Measurements from ENCODE around the gene ECSCR. TPM values are rescaled to one million over a fixed set of nuclear protein-coding genes. Genes with fewer than 3 reads are reported as not detected.
A peak's percentile ranks its signal among the peaks of the same experiment; 100 is the strongest.
"Not testable (repeated sequence)": the region's sequence is repeated elsewhere in the genome, so short reads cannot be mapped to it uniquely, and the experiment has no call there.

ECSCR gene
- total and polyA plus RNA-seq, 2 donors, result 8.7 to 12.2 TPM

- H3K36me3 ChIP-seq (ENCODE audit: control insufficient read depth in 2 of 2, insufficient read depth in 2 of 2, low read length in 1 of 2), result peaks cover 19 to 24% of the 10 kb centered on the region in 2 donors
- not testable (repeated sequence) for H3K9me3 ChIP-seq (ENCODE audit: control insufficient read depth in 2 of 2, insufficient read depth in 1 of 2, low read length in 1 of 2); H3K4me3 ChIP-seq (ENCODE audit: low read length in 2 of 2); DNase-seq (ENCODE audit: low read depth in 6 of 9, low spot score in 9 of 9); H3K27me3 ChIP-seq (ENCODE audit: control insufficient read depth in 2 of 2, insufficient read depth in 1 of 2, low read length in 1 of 2); H3K27ac ChIP-seq (ENCODE audit: low read depth in 1 of 2, low read length in 1 of 2)
- 89% methylated on average over 9 of the region's 9 CpGs for whole genome bisulfite sequencing
- peaks cover 46 to 76% of the 10 kb centered on the region in 2 donors for H3K4me1 ChIP-seq (ENCODE audit: control insufficient read depth in 2 of 2, insufficient read depth in 2 of 2, low read length in 2 of 2)
Observed at GRCh38 chr5:139478657-139479423, 16.3 kb upstream of the ECSCR start.

- peaks cover 54 to 81% of the 10 kb centered on the region in 2 donors for H3K4me1 ChIP-seq (ENCODE audit: control insufficient read depth in 2 of 2, insufficient read depth in 2 of 2, low read length in 2 of 2)
- peaks cover 19 to 24% of the 10 kb centered on the region in 2 donors for H3K36me3 ChIP-seq (ENCODE audit: control insufficient read depth in 2 of 2, insufficient read depth in 2 of 2, low read length in 1 of 2)
- no peak overlapping the region for H3K4me3 ChIP-seq (ENCODE audit: low read length in 2 of 2)
- H3K27ac ChIP-seq (ENCODE audit: low read depth in 1 of 2, low read length in 1 of 2), result peak overlapping the region in 1 of 2 donors; percentile 19
- WGBS, result 57% methylated on average over 13 of the region's 13 CpGs
- peaks cover 0 to 3% of the 10 kb centered on the region in 2 donors for H3K9me3 ChIP-seq (ENCODE audit: control insufficient read depth in 2 of 2, insufficient read depth in 1 of 2, low read length in 1 of 2)
- no peak for DNase-seq (ENCODE audit: low read depth in 6 of 9, low spot score in 9 of 9)
- no peaks in the 10 kb centered on the region for H3K27me3 ChIP-seq (ENCODE audit: control insufficient read depth in 2 of 2, insufficient read depth in 1 of 2, low read length in 1 of 2)
Observed at GRCh38 chr5:139475865-139476617, 13.5 kb upstream of the ECSCR start.

- peak in 4 of 9 donors; percentile 45 to 83 (median 56) for DNase-seq (ENCODE audit: low read depth in 6 of 9, low spot score in 9 of 9)
- H3K4me1 ChIP-seq (ENCODE audit: control insufficient read depth in 2 of 2, insufficient read depth in 2 of 2, low read length in 2 of 2), result peaks cover 56 to 84% of the 10 kb centered on the region in 2 donors
- peak overlapping the region; percentile 50 to 69 for H3K27ac ChIP-seq (ENCODE audit: low read depth in 1 of 2, low read length in 1 of 2)
Observed at GRCh38 chr5:139474890-139475791, 12.6 kb upstream of the ECSCR start.

GRCh38 chr5:139473565-139473964, 11.0 kb upstream of the ECSCR start:
- WGBS, result 93% methylated on average over 2 of the region's 2 CpGs

More at GRCh38 chr5:139474890-139475791, 12.6 kb upstream of the ECSCR start:
- 7% methylated on average over 13 of the region's 13 CpGs for WGBS
- Histone ChIP-seq H3K36me3 (ENCODE audit: control insufficient read depth in 2 of 2, insufficient read depth in 2 of 2, low read length in 1 of 2) (peaks cover 19 to 21% of the 10 kb centered on the region in 2 donors), H3K27me3 (ENCODE audit: control insufficient read depth in 2 of 2, insufficient read depth in 1 of 2, low read length in 1 of 2) (no peaks in the 10 kb centered on the region), H3K9me3 (ENCODE audit: control insufficient read depth in 2 of 2, insufficient read depth in 1 of 2, low read length in 1 of 2) (peaks cover 0 to 3% of the 10 kb centered on the region in 2 donors), H3K4me3 (ENCODE audit: low read length in 2 of 2) (no peak overlapping the region)

GRCh38 chr5:139473105-139473504, 10.6 kb upstream of the ECSCR start:
- Histone ChIP-seq H3K27me3 (ENCODE audit: control insufficient read depth in 2 of 2, insufficient read depth in 1 of 2, low read length in 1 of 2) (no peaks in the 10 kb centered on the region), H3K36me3 (ENCODE audit: control insufficient read depth in 2 of 2, insufficient read depth in 2 of 2, low read length in 1 of 2) (peaks cover 18% of the 10 kb centered on the region in 2 donors), H3K9me3 (ENCODE audit: control insufficient read depth in 2 of 2, insufficient read depth in 1 of 2, low read length in 1 of 2) (peaks cover 0 to 3% of the 10 kb centered on the region in 2 donors), H3K27ac (ENCODE audit: low read depth in 1 of 2, low read length in 1 of 2) (peak overlapping the region in 1 of 2 donors; percentile 63), H3K4me3 (ENCODE audit: low read length in 2 of 2) (no peak overlapping the region), H3K4me1 (ENCODE audit: control insufficient read depth in 2 of 2, insufficient read depth in 2 of 2, low read length in 2 of 2) (peaks cover 56 to 70% of the 10 kb centered on the region in 2 donors)
- WGBS, result 91% methylated on average over 8 of the region's 8 CpGs
- DNase-seq (ENCODE audit: low read depth in 6 of 9, low spot score in 9 of 9), result no peak

More at GRCh38 chr5:139473565-139473964, 11.0 kb upstream of the ECSCR start:
- no peak for DNase-seq (ENCODE audit: low read depth in 6 of 9, low spot score in 9 of 9)
- no peak overlapping the region for H3K4me3 ChIP-seq (ENCODE audit: low read length in 2 of 2)
- H3K4me1 ChIP-seq (ENCODE audit: control insufficient read depth in 2 of 2, insufficient read depth in 2 of 2, low read length in 2 of 2), result peaks cover 56 to 75% of the 10 kb centered on the region in 2 donors
- H3K27me3 ChIP-seq (ENCODE audit: control insufficient read depth in 2 of 2, insufficient read depth in 1 of 2, low read length in 1 of 2), result no peaks in the 10 kb centered on the region
- H3K36me3 ChIP-seq (ENCODE audit: control insufficient read depth in 2 of 2, insufficient read depth in 2 of 2, low read length in 1 of 2), result peaks cover 19 to 21% of the 10 kb centered on the region in 2 donors
- peak overlapping the region in 1 of 2 donors; percentile 63 for H3K27ac ChIP-seq (ENCODE audit: low read depth in 1 of 2, low read length in 1 of 2)
- H3K9me3 ChIP-seq (ENCODE audit: control insufficient read depth in 2 of 2, insufficient read depth in 1 of 2, low read length in 1 of 2), result peaks cover 0 to 3% of the 10 kb centered on the region in 2 donors

DNA sequence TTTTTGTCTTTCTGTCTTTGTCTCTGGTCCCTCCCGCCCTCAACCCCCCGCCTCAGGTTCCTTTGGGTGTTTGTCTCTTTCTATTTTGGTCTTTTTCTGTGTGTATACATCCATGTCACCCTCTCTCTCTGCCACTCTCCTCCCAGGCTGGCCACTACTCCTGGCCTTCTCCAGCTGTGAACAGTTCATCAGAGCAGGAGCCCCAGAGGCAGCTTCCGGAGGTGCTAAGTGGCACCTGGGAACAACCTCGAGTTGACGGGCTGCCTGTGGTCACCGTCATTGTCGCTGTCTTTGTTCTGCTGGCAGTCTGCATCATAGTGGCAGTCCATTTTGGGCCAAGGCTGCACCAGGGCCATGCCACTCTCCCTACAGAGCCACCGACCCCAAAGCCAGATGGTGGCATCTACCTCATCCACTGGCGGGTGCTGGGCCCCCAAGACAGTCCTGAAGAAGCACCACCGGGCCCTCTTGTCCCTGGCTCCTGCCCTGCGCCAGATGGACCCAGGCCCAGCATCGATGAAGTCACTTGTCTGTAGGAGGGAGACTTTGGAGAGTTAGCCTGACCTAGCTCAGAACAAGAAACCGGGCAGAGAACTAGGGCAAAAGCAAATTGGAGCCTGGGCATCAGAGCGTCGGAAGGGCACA, 10.0 kb upstream of the ECSCR start:
- DNase-seq (ENCODE audit: low read depth in 6 of 9, low spot score in 9 of 9), result peak in 2 of 9 donors; percentile 51 to 76
- Histone ChIP-seq H3K9me3 (ENCODE audit: control insufficient read depth in 2 of 2, insufficient read depth in 1 of 2, low read length in 1 of 2) (peaks cover 0 to 3% of the 10 kb centered on the region in 2 donors), H3K27ac (ENCODE audit: low read depth in 1 of 2, low read length in 1 of 2) (peak overlapping the region; percentile 46 to 63), H3K4me3 (ENCODE audit: low read length in 2 of 2) (no peak overlapping the region), H3K27me3 (ENCODE audit: control insufficient read depth in 2 of 2, insufficient read depth in 1 of 2, low read length in 1 of 2) (no peaks in the 10 kb centered on the region), H3K36me3 (ENCODE audit: control insufficient read depth in 2 of 2, insufficient read depth in 2 of 2, low read length in 1 of 2) (peaks cover 12% of the 10 kb centered on the region in 2 donors), H3K4me1 (ENCODE audit: control insufficient read depth in 2 of 2, insufficient read depth in 2 of 2, low read length in 2 of 2) (peaks cover 56 to 70% of the 10 kb centered on the region in 2 donors)
- 48% methylated on average over 15 of the region's 15 CpGs for WGBS

- peak within 1 kb of the TSS; percentile 3 to 22 for H3K4me3 ChIP-seq (ENCODE audit: low read length in 2 of 2)
- WGBS, result 6% methylated on average over 9 of the region's 9 CpGs
- no peaks in the 10 kb centered on the region for H3K27me3 ChIP-seq (ENCODE audit: control insufficient read depth in 2 of 2, insufficient read depth in 1 of 2, low read length in 1 of 2)
- H3K27ac ChIP-seq (ENCODE audit: low read depth in 1 of 2, low read length in 1 of 2), result peak within 1 kb of the TSS; percentile 31 to 63
- H3K4me1 ChIP-seq (ENCODE audit: control insufficient read depth in 2 of 2, insufficient read depth in 2 of 2, low read length in 2 of 2), result peaks cover 51 to 61% of the 10 kb centered on the region in 2 donors
- peaks cover 3% of the 10 kb centered on the region in 2 donors for H3K36me3 ChIP-seq (ENCODE audit: control insufficient read depth in 2 of 2, insufficient read depth in 2 of 2, low read length in 1 of 2)
- peaks cover 0 to 3% of the 10 kb centered on the region in 2 donors for H3K9me3 ChIP-seq (ENCODE audit: control insufficient read depth in 2 of 2, insufficient read depth in 1 of 2, low read length in 1 of 2)
- DNase-seq (ENCODE audit: low read depth in 6 of 9, low spot score in 9 of 9), result peak in 2 of 9 donors; percentile 40 to 69
Observed at GRCh38 chr5:139470821-139471300, 8.3 kb upstream of the ECSCR start, which contains the start of gene SMIM33. SMIM33 (plus strand) TSS chr5:139471004; CDS start chr5:139471122, 118 bp downstream.

DNA sequence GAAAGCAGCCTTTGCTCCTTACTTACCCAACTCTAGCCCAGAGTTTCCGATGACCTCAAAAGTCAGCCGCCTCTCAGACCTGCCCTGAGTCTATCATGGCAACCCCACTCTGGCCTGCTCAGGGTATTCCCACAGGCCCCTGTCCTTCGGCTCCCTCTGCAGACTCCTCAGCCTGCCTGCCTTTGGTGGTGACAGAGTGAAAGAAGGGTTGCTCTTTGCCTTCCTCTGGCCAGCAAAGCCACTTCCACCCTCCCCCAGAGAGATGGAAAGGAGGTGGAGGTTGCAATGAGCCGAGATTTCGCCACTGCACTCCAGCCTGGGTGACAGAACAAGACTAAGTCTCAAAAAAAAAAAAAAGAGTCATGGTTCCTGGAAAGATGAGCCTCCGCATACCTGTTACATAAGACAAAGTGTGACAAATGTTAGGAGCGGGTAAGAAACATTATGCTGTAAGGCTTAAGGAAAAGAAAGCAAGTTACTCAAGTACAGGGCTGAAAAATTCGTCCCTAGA, 5.9 kb upstream of the ECSCR start:
- H3K4me1 ChIP-seq (ENCODE audit: control insufficient read depth in 2 of 2, insufficient read depth in 2 of 2, low read length in 2 of 2), result peaks cover 27 to 38% of the 10 kb centered on the region in 2 donors
- no peak overlapping the region for H3K4me3 ChIP-seq (ENCODE audit: low read length in 2 of 2)
- no peaks in the 10 kb centered on the region for H3K27me3 ChIP-seq (ENCODE audit: control insufficient read depth in 2 of 2, insufficient read depth in 1 of 2, low read length in 1 of 2)
- no peaks in the 10 kb centered on the region for H3K36me3 ChIP-seq (ENCODE audit: control insufficient read depth in 2 of 2, insufficient read depth in 2 of 2, low read length in 1 of 2)
- no peak overlapping the region for H3K27ac ChIP-seq (ENCODE audit: low read depth in 1 of 2, low read length in 1 of 2)
- peaks cover 0 to 3% of the 10 kb centered on the region in 2 donors for H3K9me3 ChIP-seq (ENCODE audit: control insufficient read depth in 2 of 2, insufficient read depth in 1 of 2, low read length in 1 of 2)
- no peak for DNase-seq (ENCODE audit: low read depth in 6 of 9, low spot score in 9 of 9)
- WGBS, result 86% methylated on average over 8 of the region's 8 CpGs

Measured in thymus (tissue), 11 donors.